Activated CD4-positive, alpha-beta memory T cell treated with anti-CD3 and anti-CD28 coated beads, Interleukin-2, amount 10 ng/mL, durations not matched to agents 7 days and 5 days (primary cell): ENCODE data around the gene KLHL41. TPM values are rescaled to one million over a fixed set of nuclear protein-coding genes. Genes with fewer than 3 reads are reported as not detected.
"Not testable (repeated sequence)": the region's sequence is repeated elsewhere in the genome, so short reads cannot be mapped to it uniquely, and the experiment has no call there.

ENCODE experiments used
- CTCF ChIA-PET: fragments of 350-600 bp; sonication (Branson Sonifier 250); formaldehyde crosslinking; loops from one replicate; lab custom pipeline; 2021; ENCODE audit warnings: antibody characterized with exemption, inconsistent platforms; lab: Charles Lee
- POLR2A ChIA-PET: fragments of 350-600 bp; sonication (Branson Sonifier 250); formaldehyde crosslinking; loops from one replicate; lab custom pipeline; 2021; ENCODE audit warnings: antibody characterized with exemption; lab: Charles Lee
- DNase-seq: peaks from one replicate; pipeline ENCODE4 v3.0.0-alpha.2; 2020
- H3K27ac Mint-ChIP-seq: one replicate; pipeline ENCODE4 v1.8.0; 2021; ENCODE audit warnings: mild to moderate bottlenecking, mixed read lengths
- H3K27me3 Mint-ChIP-seq: one replicate; pipeline ENCODE4 v1.8.0; 2021; ENCODE audit warnings: mixed read lengths
- H3K36me3 Mint-ChIP-seq: one replicate; pipeline ENCODE4 v1.8.0; 2021; ENCODE audit warnings: low read depth, mixed read lengths
- H3K4me1 Mint-ChIP-seq: one replicate; pipeline ENCODE4 v1.8.0; 2021; ENCODE audit warnings: mixed read lengths
- H3K4me3 Mint-ChIP-seq: one replicate; pipeline ENCODE4 v1.8.0; 2021; ENCODE audit warnings: mild to moderate bottlenecking, mixed read lengths
- H3K9me3 Mint-ChIP-seq: one replicate; pipeline ENCODE4 v1.8.0; 2021; ENCODE audit warnings: mixed read lengths
- total RNA-seq, 2 experiments: library from RNA; stranded (reverse); gene quantifications; one replicate each; pipeline ENCODE4 v1.2.3, GENCODE V29; 2021

KLHL41 gene
- total RNA-seq, 2 experiments from 2014 or later, result not detected

DNA sequence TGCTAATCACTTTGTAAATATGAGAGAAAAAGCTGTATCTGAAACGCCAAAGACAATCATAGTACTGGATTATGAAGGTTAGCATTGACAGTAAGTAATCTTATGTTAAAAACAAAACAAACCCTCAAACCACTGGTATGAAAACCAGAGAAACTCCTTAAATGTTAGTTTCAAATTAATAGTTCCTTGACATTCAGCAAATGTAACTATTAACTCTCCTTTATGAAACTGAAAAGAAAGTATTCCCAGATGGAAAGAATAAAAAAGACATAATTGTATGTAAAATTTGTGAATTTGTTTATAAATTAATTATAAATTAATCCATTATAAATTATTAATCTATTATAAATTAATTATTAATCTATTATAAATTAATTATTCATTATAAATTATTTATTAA, 51.9 kb downstream of the KLHL41 start:
- ChIA-PET CTCF (no interaction called here), POLR2A (no interaction called here)
- peaks cover 2% of the 10 kb centered on the region for H3K9me3 Mint-ChIP-seq
- H3K27me3 Mint-ChIP-seq, result no peaks in the 10 kb centered on the region
- H3K4me3 Mint-ChIP-seq, result no peak overlapping the region
- H3K4me1 Mint-ChIP-seq, result no peaks in the 10 kb centered on the region
- no peak overlapping the region for H3K27ac Mint-ChIP-seq
- DNase-seq, result no peak
- H3K36me3 Mint-ChIP-seq, result peaks cover 23% of the 10 kb centered on the region

DNA sequence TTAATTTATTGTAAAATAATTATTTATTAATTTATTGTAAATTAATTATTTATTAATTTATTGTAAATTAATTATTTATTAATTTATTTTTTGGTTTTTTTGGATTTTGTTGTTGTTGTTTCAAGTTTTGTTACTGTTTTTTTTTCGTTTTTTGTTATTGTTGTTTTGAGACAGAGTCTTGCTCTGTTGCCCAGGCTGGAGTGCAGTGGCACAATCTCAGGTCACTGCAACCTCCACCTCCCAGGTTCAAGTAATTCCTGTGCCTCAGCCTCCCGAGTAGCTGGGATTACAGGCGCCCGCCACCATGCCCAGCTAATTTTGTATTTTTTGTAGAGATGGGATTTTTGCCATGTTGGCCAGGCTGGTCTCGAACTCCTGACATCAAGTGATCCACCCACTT, 52.6 kb downstream of the KLHL41 start:
- not testable (repeated sequence) for H3K4me3 Mint-ChIP-seq, DNase-seq, H3K27me3 Mint-ChIP-seq, H3K27ac Mint-ChIP-seq, H3K4me1 Mint-ChIP-seq, H3K9me3 Mint-ChIP-seq
- POLR2A ChIA-PET, result interaction anchor here (1.0 kb wide), 1 partner anchor 23 kb away, joined by 6 read pairs; the partner anchor contains the start of gene PPIG
- CTCF ChIA-PET, result interaction anchor here (1.0 kb wide), 1 partner anchor 10 kb away, joined by 4 read pairs; no protein-coding TSS in a partner anchor
- peaks cover 23% of the 10 kb centered on the region for H3K36me3 Mint-ChIP-seq

DNA sequence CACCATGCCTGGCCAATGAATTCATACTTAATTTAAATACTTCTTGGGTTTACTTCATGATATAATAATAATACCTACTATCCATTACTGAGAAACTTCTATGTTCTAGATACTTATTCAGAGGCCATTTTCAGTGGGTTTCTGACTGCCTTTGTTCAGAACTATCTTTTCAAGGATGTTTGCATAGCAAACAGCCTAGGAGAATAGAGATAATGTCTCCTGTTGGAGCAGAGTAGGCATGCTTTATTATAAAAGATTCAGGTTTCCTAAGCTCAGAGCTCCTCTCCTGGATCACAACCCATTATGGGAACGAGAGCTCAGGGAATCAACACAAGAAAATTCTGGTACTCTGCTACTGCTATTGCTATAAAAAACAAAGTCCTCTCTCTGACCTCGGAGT, 53.0 kb downstream of the KLHL41 start:
- DNase-seq, result no peak
- Mint-ChIP-seq H3K4me1 (no peaks in the 10 kb centered on the region), H3K27me3 (no peaks in the 10 kb centered on the region), H3K9me3 (peaks cover 2% of the 10 kb centered on the region), H3K27ac (no peak overlapping the region), H3K36me3 (peaks cover 26% of the 10 kb centered on the region), H3K4me3 (no peak overlapping the region)
- CTCF ChIA-PET, result interaction anchor here (1.0 kb wide), 1 partner anchor 9 kb away, joined by 4 read pairs; no protein-coding TSS in a partner anchor
- POLR2A ChIA-PET, result interaction anchor here (0.9 to 1.0 kb wide), 2 partner anchors 11 to 22 kb away, joined by 3 to 6 read pairs; partner anchors contain the start of gene PPIG

DNA sequence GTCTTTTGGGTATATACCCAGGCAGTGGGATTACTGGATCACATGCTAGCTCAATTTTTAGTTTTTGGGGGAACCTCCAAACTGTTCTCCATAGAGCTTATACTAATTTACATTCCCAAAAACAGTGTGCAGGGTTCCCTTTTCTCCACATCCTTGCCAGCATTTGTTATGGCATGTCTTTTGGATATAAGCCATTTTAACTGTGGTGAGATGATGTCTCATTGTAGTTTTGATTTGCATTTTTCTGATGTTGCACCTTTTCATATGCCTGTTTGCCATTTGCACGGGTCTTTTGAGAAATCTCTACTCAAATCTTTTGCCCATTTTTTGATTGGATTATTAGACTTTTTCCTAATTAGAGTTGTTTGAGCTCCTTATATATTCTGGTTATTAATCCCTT, 56.2 kb downstream of the KLHL41 start:
- Mint-ChIP-seq H3K9me3 (peaks cover 2% of the 10 kb centered on the region), H3K27ac (no peak overlapping the region), H3K27me3 (no peaks in the 10 kb centered on the region), H3K4me3 (no peak overlapping the region), H3K4me1 (peaks cover 11% of the 10 kb centered on the region), H3K36me3 (peaks cover 34% of the 10 kb centered on the region)
- CTCF ChIA-PET, result interaction anchor here (1.1 kb wide), 1 partner anchor 86 kb away, joined by 3 read pairs; the partner anchor contains the start of gene BBS5
- no peak for DNase-seq
- POLR2A ChIA-PET, result no interaction called here

DNA sequence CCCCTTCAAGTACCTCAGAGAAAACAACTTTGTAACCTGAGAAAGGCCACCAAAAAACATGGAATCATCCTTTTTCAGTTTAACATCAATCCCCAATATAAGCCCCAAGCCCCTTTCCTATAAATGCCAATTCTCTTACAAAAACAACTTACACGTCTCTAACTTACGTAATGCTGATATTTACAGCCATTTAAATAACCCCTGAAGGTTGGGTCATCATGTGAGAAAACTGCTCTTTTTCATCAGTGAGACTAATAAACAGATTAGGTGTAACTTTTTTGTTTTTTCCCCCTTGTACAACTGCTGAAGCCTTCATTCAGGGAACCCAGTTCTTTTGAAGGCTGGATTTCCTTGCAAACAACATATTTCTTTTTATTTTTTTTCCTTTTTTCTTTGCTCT, 60.4 kb downstream of the KLHL41 start:
- H3K4me3 Mint-ChIP-seq, result no peak overlapping the region
- H3K36me3 Mint-ChIP-seq, result peaks cover 31% of the 10 kb centered on the region
- POLR2A ChIA-PET, result no interaction called here
- H3K27me3 Mint-ChIP-seq, result no peaks in the 10 kb centered on the region
- H3K9me3 Mint-ChIP-seq, result no peaks in the 10 kb centered on the region
- H3K27ac Mint-ChIP-seq, result no peak overlapping the region
- peaks cover 31% of the 10 kb centered on the region for H3K4me1 Mint-ChIP-seq
- DNase-seq, result no peak
- CTCF ChIA-PET, result no interaction called here

DNA sequence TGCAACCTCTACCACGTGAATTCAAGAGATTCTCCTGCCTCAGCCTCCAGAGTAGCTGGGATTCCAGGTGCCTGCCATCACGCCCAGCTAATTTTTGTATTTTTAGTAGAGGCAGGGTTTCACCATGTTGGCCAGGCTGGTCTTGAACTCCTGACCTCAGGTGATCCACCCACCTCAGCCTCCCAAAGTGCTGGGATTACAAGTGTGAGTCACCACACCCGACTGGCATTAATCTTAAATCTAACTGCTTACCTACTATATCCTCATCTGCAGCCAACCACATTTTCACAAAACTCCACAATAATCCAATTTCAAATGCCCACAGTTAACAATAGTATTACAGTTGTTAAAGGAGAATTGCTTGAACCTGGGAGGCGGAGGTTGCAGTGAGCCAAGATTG, 61.2 kb downstream of the KLHL41 start:
- peaks cover 26% of the 10 kb centered on the region for H3K36me3 Mint-ChIP-seq
- POLR2A ChIA-PET, DNase-seq, H3K4me3 Mint-ChIP-seq, H3K9me3 Mint-ChIP-seq, H3K27me3 Mint-ChIP-seq, H3K27ac Mint-ChIP-seq: not testable (repeated sequence)
- peaks cover 31% of the 10 kb centered on the region for H3K4me1 Mint-ChIP-seq
- CTCF ChIA-PET, result interaction anchor here (0.8 kb wide), 1 partner anchor 42 kb away, joined by 3 read pairs; no protein-coding TSS in a partner anchor

DNA sequence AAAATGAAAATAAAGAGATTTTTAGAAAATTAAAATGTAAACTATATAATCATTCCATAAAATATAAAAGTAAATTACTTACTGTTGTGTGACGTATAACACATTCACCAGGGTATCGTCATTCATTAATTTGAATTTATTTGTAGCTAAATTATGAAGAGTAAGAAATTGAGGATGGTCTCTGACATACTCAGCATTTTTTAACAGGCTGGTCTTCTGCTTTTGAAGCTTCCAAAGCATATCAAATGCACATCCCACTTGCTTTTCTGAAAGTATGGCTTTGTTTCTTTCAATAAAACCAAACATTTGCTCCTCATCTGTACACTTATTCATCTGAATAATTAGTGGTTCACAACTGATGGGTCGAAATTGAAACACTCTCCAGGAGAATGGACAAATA, 62.1 kb downstream of the KLHL41 start:
- no peak for DNase-seq
- no peak overlapping the region for H3K27ac Mint-ChIP-seq
- H3K4me1 Mint-ChIP-seq, result peaks cover 31% of the 10 kb centered on the region
- no peaks in the 10 kb centered on the region for H3K9me3 Mint-ChIP-seq
- peaks cover 23% of the 10 kb centered on the region for H3K36me3 Mint-ChIP-seq
- no peaks in the 10 kb centered on the region for H3K27me3 Mint-ChIP-seq
- ChIA-PET CTCF (interaction anchor here (1.3 to 2.0 kb wide), 2 partner anchors 9 to 14 kb away, joined by 4 to 5 read pairs; no protein-coding TSS in a partner anchor), POLR2A (interaction anchor here (1.2 to 3.6 kb wide), 2 partner anchors 14 to 41 kb away, joined by 3 to 62 read pairs; partner anchors contain the start of gene PPIG)
- H3K4me3 Mint-ChIP-seq, result no peak overlapping the region

DNA sequence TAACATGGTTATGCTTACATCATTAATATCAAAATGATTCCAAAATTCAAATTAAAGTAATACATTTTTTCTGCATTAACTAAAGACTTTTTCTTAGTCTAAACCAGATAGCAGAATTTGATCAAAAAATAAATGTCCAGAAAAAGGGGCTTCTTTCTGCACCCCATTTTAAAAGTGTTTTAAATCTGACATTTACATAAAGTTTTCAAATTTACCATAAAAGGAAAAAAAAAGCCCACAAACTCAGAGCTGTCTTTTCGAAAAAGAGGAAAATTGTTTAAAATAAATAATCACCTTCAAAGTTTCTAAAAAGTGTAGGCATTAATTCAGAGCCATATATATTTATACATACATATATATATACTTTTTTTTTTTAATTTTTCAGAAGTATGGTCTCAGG, 62.7 kb downstream of the KLHL41 start:
- Mint-ChIP-seq H3K27ac (no peak overlapping the region), H3K9me3 (no peaks in the 10 kb centered on the region), H3K4me1 (peaks cover 31% of the 10 kb centered on the region), H3K36me3 (peaks cover 22% of the 10 kb centered on the region), H3K4me3 (no peak overlapping the region), H3K27me3 (no peaks in the 10 kb centered on the region)
- DNase-seq, result no peak
- ChIA-PET CTCF (interaction anchor here (1.0 to 2.3 kb wide), 4 partner anchors 10 to 200 kb away, joined by 3 to 13 read pairs (median 4); partner anchors contain the start of gene PPIG), POLR2A (interaction anchor here (0.8 to 3.6 kb wide), 3 partner anchors 13 to 256 kb away, joined by 3 to 62 read pairs (median 5); partner anchors contain the start of gene PPIG)

DNA sequence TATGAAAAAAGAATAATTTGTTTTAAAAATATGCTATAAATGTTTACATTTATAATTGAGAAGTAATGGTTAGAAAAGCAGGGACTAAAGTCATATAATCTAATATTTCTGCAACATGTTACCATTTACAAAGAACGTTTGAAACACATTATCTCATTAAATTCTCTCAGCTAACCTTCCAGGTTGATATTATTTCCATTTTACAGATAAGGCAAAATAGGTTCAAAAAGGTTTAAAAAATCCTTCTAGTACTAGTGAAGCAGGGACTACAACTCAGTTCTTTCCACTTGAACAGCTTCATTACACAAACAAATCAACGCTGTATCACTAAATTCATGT, 63.3 kb downstream of the KLHL41 start:
- H3K36me3 Mint-ChIP-seq, result peaks cover 18% of the 10 kb centered on the region
- no peaks in the 10 kb centered on the region for H3K9me3 Mint-ChIP-seq
- ChIA-PET CTCF (interaction anchor here (0.6 to 2.3 kb wide), 6 partner anchors 12 to 305 kb away, joined by 3 to 13 read pairs (median 4); partner anchors contain the start of gene PPIG), POLR2A (interaction anchor here (0.8 to 3.6 kb wide), 11 partner anchors 9 to 255 kb away, joined by 3 to 62 read pairs (median 3); partner anchors contain the start of genes BBS5 and PPIG)
- H3K4me1 Mint-ChIP-seq, result peaks cover 31% of the 10 kb centered on the region
- peak overlapping the region; percentile 92 for H3K4me3 Mint-ChIP-seq
- peaks cover 3% of the 10 kb centered on the region for H3K27me3 Mint-ChIP-seq
- peak overlapping the region; percentile 74 for H3K27ac Mint-ChIP-seq
- DNase-seq, result no peak

DNA sequence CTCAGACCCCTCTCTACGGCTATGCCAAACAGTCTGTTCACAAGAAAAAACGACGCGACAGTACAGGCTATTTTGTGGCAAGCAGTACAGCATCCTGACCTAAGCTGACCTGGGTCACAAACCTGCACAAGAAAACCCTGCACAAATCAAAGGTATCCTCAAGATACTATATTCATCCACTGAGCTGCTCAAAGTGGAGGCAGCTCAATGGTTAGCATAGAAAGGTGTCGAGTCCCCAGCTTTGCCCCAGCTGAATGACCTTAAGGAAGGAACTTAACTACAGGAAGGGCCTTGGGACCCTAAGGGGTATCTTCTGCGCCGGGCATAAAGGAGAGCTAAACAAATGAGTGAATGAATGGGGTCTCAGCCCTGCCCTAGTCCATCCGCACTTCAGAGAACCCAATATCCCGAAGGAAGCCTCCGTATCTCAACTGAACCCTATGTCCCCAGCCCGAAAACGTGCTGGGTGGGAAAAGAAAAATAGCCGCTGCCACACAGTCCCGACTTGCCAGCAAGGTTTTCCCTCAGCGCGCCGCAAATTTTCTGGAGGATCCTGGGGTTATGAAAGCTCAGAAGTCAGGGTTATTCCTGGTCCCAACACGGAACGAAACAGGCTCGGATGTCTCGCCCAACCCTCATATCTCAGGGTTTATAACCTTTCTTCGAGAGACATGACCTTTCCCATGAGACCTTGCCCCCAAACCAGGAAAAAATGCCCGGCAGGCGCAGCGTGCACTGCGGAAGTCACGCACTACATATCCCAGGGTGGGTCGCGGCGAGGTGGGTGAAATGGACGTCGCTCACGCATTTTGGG, 63.9 kb downstream of the KLHL41 start, which contains the start of gene FASTKD1:
Gene FASTKD1 (minus strand): TSS at position 706 of the 814 bp plus-strand sequence. CDS start 1,836 bp downstream, outside the sequence.
- Mint-ChIP-seq H3K4me1 (peaks cover 31% of the 10 kb centered on the region), H3K27me3 (peaks cover 3% of the 10 kb centered on the region), H3K27ac (peak within 1 kb of the TSS; percentile 74), H3K4me3 (peak within 1 kb of the TSS; percentile 92), H3K36me3 (peaks cover 18% of the 10 kb centered on the region), H3K9me3 (no peaks in the 10 kb centered on the region)
- ChIA-PET POLR2A (interaction anchor here (0.8 to 3.6 kb wide), 11 partner anchors 8 to 255 kb away, joined by 3 to 62 read pairs (median 3); partner anchors contain the start of genes BBS5 and PPIG), CTCF (interaction anchor here (0.6 to 2.3 kb wide), 5 partner anchors 11 to 304 kb away, joined by 3 to 13 read pairs (median 4); partner anchors contain the start of gene PPIG)
- peak; percentile 90 for DNase-seq

DNA sequence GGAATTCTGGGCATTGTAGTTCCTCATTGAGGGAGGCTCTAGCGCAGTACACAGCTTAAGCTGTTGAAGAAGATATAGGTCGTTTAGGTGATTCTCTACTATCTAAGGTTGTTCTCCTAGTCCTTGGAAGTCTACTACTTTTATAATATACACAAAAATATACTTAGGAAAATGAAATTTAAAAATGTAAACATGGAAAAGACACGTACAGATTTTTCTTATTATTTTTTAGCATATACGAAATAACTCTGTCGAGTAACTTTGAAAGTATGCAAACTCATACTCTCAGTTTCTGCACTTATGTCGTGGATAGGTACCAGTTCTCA, 64.4 kb downstream of the KLHL41 start:
- CTCF ChIA-PET, result interaction anchor here (2.3 kb wide), 1 partner anchor 10 kb away, joined by 13 read pairs; the partner anchor contains the start of gene PPIG
- H3K4me3 Mint-ChIP-seq, result peak overlapping the region; percentile 92
- no peaks in the 10 kb centered on the region for H3K9me3 Mint-ChIP-seq

DNA sequence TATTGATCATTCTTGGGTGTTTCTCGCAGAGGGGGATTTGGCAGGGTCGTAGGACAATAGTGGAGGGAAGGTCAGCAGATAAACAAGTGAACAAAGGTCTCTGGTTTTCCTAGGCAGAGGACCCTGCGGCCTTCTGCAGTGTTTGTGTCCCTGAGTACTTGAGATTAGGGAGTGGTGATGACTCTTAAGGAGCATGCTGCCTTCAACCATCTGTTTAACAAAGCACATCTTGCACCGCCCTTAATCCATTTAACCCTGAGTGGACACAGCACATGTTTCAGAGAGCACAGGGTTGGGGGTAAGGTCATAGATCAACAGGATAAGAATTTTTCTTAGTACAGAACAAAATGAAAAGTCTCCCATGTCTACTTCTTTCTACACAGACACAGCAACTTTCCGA, 65.0 kb downstream of the KLHL41 start:
- Mint-ChIP-seq H3K4me3 (peak overlapping the region; percentile 39), H3K4me1 (peaks cover 29% of the 10 kb centered on the region), H3K36me3 (peaks cover 18% of the 10 kb centered on the region)
- H3K27me3 Mint-ChIP-seq, H3K27ac Mint-ChIP-seq, DNase-seq, H3K9me3 Mint-ChIP-seq, CTCF ChIA-PET: not testable (repeated sequence)
- POLR2A ChIA-PET, result interaction anchor here (3.6 kb wide), 1 partner anchor 11 kb away, joined by 62 read pairs; the partner anchor contains the start of gene PPIG

More for the DNA sequence above, 64.4 kb downstream of the KLHL41 start:
- Mint-ChIP-seq H3K4me1 (peaks cover 31% of the 10 kb centered on the region), H3K36me3 (peaks cover 18% of the 10 kb centered on the region), H3K27ac (peak overlapping the region; percentile 74), H3K27me3 (peaks cover 6% of the 10 kb centered on the region)
- POLR2A ChIA-PET, result interaction anchor here (1.1 to 3.6 kb wide), 4 partner anchors 11 to 111 kb away, joined by 3 to 62 read pairs (median 4); partner anchors contain the start of genes BBS5 and PPIG
- DNase-seq, result no peak
